Measurements from ENCODE around the gene FKBP3. TPM values are rescaled to one million over a fixed set of nuclear protein-coding genes. Genes with fewer than 3 reads are reported as not detected.

The FKBP3 gene
- polyA plus RNA-seq, 1 of the 3 experiments (the other 2 are of a cell fraction) = 21.8 TPM

DNA sequence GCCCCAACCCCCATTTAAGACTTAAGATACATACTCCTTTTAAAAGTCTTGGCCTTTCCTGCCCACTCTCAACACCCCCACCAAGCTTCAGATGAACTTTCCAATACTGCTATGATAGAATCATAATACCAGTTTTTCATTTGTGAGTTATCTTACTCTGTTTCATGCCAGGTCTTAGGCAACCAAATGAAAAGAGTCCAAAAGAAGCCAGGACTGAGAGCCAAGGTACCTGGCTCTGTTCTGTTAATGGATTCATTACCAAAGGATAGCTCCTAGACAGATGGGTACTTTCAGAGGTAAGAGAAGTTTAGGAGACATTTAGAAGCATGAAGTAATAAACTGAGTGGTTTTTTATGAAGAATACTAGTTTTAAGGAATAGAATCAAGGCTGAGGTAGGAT, 35.6 kb upstream of the FKBP3 start (continued):
- TF ChIP-seq, protein P1, sequence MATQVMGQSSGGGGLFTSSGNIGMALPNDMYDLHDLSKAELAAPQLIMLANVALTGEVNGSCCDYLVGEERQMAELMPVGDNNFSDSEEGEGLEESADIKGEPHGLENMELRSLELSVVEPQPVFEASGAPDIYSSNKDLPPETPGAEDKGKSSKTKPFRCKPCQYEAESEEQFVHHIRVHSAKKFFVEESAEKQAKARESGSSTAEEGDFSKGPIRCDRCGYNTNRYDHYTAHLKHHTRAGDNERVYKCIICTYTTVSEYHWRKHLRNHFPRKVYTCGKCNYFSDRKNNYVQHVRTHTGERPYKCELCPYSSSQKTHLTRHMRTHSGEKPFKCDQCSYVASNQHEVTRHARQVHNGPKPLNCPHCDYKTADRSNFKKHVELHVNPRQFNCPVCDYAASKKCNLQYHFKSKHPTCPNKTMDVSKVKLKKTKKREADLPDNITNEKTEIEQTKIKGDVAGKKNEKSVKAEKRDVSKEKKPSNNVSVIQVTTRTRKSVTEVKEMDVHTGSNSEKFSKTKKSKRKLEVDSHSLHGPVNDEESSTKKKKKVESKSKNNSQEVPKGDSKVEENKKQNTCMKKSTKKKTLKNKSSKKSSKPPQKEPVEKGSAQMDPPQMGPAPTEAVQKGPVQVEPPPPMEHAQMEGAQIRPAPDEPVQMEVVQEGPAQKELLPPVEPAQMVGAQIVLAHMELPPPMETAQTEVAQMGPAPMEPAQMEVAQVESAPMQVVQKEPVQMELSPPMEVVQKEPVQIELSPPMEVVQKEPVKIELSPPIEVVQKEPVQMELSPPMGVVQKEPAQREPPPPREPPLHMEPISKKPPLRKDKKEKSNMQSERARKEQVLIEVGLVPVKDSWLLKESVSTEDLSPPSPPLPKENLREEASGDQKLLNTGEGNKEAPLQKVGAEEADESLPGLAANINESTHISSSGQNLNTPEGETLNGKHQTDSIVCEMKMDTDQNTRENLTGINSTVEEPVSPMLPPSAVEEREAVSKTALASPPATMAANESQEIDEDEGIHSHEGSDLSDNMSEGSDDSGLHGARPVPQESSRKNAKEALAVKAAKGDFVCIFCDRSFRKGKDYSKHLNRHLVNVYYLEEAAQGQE (IDR thresholded peaks at IDR 0.05; ENCODE audit: low read depth, low read length) = no peak
- TF ChIP-seq FOSL2 (IDR thresholded peaks at IDR 0.05; ENCODE audit: borderline replicate concordance, low read depth) = no peak

DNA sequence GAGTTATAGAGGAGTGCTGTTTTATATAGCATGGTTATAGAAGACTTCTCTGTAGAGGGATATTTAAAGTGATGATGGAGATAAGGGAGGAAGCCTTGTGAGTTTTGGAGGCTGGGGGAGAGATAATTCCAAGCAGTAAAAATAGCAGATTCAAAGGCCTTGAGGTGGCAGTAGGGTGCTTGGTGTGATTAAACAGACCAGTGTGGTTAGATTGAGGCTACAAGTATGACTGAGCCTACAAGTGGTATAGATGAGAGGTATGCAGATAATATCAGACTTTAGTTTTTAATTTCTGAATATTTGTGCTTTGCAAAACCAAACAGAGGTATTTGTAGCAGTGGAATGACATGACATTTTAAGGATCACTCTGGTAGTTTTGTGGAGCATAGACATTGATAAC, 21.8 kb upstream of the FKBP3 start:
- Histone ChIP-seq H3F3A (replicated peaks; ENCODE audit: insufficient read depth) (no peaks in the 10 kb centered on the region), H3K9me3 (no peaks in the 10 kb centered on the region), H3K27me3 (ENCODE audit: insufficient read depth) (no peaks in the 10 kb centered on the region), H3K4me1 (ENCODE audit: control insufficient read depth in 1 of 2, insufficient read depth in 2 of 2, low read depth in 1 of 2, low read length in 1 of 2) (no peaks in the 10 kb centered on the region), H3K27ac (ENCODE audit: low read depth in 2 of 2, low read length in 1 of 2) (no peak overlapping the region), H3K4me3 (ENCODE audit: low read depth in 2 of 2, low read length in 1 of 2) (no peak overlapping the region), H3K4me2 (no peak overlapping the region), H3K36me3 (replicated peaks in 1 of 2; ENCODE audit: control insufficient read depth in 1 of 2, insufficient read depth in 2 of 2, low read length in 1 of 2) (no peaks in the 10 kb centered on the region), H4K20me1 (ENCODE audit: insufficient read depth) (no peaks in the 10 kb centered on the region), H3K79me2 (ENCODE audit: insufficient read depth) (no peaks in the 10 kb centered on the region), H2AFZ (ENCODE audit: low read depth) (no peak overlapping the region), H3K9me2 (no peaks in the 10 kb centered on the region), H3K9ac (no peak overlapping the region)
- ChIA-PET POLR2A (no interaction called here), CTCF (no interaction called here)
- TF ChIP-seq, protein P2, sequence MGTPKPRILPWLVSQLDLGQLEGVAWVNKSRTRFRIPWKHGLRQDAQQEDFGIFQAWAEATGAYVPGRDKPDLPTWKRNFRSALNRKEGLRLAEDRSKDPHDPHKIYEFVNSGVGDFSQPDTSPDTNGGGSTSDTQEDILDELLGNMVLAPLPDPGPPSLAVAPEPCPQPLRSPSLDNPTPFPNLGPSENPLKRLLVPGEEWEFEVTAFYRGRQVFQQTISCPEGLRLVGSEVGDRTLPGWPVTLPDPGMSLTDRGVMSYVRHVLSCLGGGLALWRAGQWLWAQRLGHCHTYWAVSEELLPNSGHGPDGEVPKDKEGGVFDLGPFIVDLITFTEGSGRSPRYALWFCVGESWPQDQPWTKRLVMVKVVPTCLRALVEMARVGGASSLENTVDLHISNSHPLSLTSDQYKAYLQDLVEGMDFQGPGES (IDR thresholded peaks at IDR 0.05; ENCODE audit: low read depth, low read length) = no peak
- TF ChIP-seq MXI1 (IDR thresholded peaks at IDR 0.05; ENCODE audit: low read depth, low read length) (no peak), FOSL2 (IDR thresholded peaks at IDR 0.05; ENCODE audit: borderline replicate concordance, low read depth) (no peak)
- TF ChIP-seq, protein P3, sequence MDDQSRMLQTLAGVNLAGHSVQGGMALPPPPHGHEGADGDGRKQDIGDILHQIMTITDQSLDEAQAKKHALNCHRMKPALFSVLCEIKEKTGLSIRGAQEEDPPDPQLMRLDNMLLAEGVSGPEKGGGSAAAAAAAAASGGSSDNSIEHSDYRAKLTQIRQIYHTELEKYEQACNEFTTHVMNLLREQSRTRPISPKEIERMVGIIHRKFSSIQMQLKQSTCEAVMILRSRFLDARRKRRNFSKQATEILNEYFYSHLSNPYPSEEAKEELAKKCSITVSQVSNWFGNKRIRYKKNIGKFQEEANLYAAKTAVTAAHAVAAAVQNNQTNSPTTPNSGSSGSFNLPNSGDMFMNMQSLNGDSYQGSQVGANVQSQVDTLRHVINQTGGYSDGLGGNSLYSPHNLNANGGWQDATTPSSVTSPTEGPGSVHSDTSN (IDR thresholded peaks at IDR 0.05) = no peak
- TF ChIP-seq, protein P4, sequence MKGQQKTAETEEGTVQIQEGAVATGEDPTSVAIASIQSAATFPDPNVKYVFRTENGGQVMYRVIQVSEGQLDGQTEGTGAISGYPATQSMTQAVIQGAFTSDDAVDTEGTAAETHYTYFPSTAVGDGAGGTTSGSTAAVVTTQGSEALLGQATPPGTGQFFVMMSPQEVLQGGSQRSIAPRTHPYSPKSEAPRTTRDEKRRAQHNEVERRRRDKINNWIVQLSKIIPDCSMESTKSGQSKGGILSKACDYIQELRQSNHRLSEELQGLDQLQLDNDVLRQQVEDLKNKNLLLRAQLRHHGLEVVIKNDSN (IDR thresholded peaks at IDR 0.05; ENCODE audit: borderline replicate concordance, low read depth) = no peak
- no peak for DNase-seq

DNA sequence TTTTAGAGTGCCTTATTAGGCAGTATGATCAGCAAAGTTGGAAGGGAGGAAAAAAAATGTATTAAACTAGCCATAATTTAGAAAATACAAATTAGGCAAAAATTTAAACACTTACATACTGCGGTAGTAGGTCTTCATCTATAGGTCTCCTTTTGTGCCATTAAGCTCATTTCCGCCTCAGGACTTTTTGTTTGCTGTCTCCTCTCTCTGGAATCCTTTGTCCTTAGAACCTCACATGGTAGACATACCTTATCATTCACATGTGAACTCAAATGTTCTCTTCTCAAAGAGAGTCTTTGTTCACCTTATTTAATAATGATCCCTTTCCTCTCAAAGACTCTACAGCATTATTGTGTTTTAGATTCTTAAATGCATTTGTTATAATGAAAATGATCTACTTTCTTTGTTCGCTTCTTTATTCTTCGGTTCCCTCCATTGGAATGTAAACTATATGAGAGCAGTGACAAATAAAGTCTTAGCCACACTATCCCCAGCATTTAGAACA, 16.2 kb upstream of the FKBP3 start:
- H3K4me2 ChIP-seq = no peak overlapping the region
- 95% methylated on average over 4 of the region's 4 CpGs for WGBS (ENCODE audit: low lambda C conversion rate)
- H3K27me3 ChIP-seq (ENCODE audit: insufficient read depth) = no peaks in the 10 kb centered on the region
- H3K36me3 ChIP-seq (replicated peaks in 1 of 2; ENCODE audit: control insufficient read depth in 1 of 2, insufficient read depth in 2 of 2, low read length in 1 of 2) = no peaks in the 10 kb centered on the region
- H4K20me1 ChIP-seq (ENCODE audit: insufficient read depth) = no peaks in the 10 kb centered on the region
- H2AFZ ChIP-seq (ENCODE audit: low read depth) = no peak overlapping the region
- H3K79me2 ChIP-seq (ENCODE audit: insufficient read depth) = no peaks in the 10 kb centered on the region
- ChIA-PET CTCF (no interaction called here), POLR2A (no interaction called here)
- no peaks in the 10 kb centered on the region for H3K9me2 ChIP-seq
- H3K9me3 ChIP-seq = no peaks in the 10 kb centered on the region
- no peak overlapping the region for H3K4me3 ChIP-seq (ENCODE audit: low read depth in 2 of 2, low read length in 1 of 2)
- no peaks in the 10 kb centered on the region for H3K4me1 ChIP-seq (ENCODE audit: control insufficient read depth in 1 of 2, insufficient read depth in 2 of 2, low read depth in 1 of 2, low read length in 1 of 2)
- H3K9ac ChIP-seq = no peak overlapping the region
- H3K27ac ChIP-seq (ENCODE audit: low read depth in 2 of 2, low read length in 1 of 2) = no peak overlapping the region
- no peaks in the 10 kb centered on the region for H3F3A ChIP-seq (replicated peaks; ENCODE audit: insufficient read depth)
- DNase-seq = no peak
- TF ChIP-seq MEF2A (IDR thresholded peaks at IDR 0.05; ENCODE audit: borderline replicate concordance, low read depth) (no peak), RCOR1 (IDR thresholded peaks at IDR 0.05; ENCODE audit: low read length) (no peak), RXRA (IDR thresholded peaks at IDR 0.05; ENCODE audit: borderline replicate concordance, low read depth) (no peak), RFX5 (IDR thresholded peaks at IDR 0.05; ENCODE audit: low read length) (no peak), FOXM1 (IDR thresholded peaks at IDR 0.05; ENCODE audit: low read depth) (no peak), ELF1 (IDR thresholded peaks at IDR 0.05) (no peak), YY1 (IDR thresholded peaks at IDR 0.05; ENCODE audit: low read depth) (no peak), FOXJ3 (CRISPR knock-in tag; IDR thresholded peaks at IDR 0.05) (no peak), TEAD4 (IDR thresholded peaks at IDR 0.05; ENCODE audit: borderline replicate concordance, insufficient read depth) (no peak), GATA2 (CRISPR knock-in tag; IDR thresholded peaks at IDR 0.05) (no peak)
- TF ChIP-seq, protein P5, sequence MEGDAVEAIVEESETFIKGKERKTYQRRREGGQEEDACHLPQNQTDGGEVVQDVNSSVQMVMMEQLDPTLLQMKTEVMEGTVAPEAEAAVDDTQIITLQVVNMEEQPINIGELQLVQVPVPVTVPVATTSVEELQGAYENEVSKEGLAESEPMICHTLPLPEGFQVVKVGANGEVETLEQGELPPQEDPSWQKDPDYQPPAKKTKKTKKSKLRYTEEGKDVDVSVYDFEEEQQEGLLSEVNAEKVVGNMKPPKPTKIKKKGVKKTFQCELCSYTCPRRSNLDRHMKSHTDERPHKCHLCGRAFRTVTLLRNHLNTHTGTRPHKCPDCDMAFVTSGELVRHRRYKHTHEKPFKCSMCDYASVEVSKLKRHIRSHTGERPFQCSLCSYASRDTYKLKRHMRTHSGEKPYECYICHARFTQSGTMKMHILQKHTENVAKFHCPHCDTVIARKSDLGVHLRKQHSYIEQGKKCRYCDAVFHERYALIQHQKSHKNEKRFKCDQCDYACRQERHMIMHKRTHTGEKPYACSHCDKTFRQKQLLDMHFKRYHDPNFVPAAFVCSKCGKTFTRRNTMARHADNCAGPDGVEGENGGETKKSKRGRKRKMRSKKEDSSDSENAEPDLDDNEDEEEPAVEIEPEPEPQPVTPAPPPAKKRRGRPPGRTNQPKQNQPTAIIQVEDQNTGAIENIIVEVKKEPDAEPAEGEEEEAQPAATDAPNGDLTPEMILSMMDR (IDR thresholded peaks at IDR 0.05) = no peak
- TF ChIP-seq, protein P4 (IDR thresholded peaks at IDR 0.05; ENCODE audit: borderline replicate concordance, low read depth) = no peak
